MM.1S (cell line): ENCODE results near the gene DIS3L2.

Experiments used
- DNase-seq: peaks from one replicate; pipeline ENCODE4 v3.0.0-alpha.2; 2015
- H2AFZ ChIP-seq: fragments of 300-600 bp; sonication (generic); 2 replicates; pipeline ENCODE4 v1.6.0; 2016; ENCODE audit warnings: antibody characterized with exemption, low read length
- H3F3A ChIP-seq: fragments of 300-600 bp; sonication (generic); 2 replicates; pipeline ENCODE4 v1.6.1; 2016; ENCODE audit warnings: mild to moderate bottlenecking, antibody characterized with exemption, low read length, moderate library complexity, mixed read lengths; ENCODE audit not compliant: insufficient read depth
- H3K27ac ChIP-seq: fragments of 300-600 bp; sonication (generic); 2 replicates; pipeline ENCODE4 v1.5.1; 2016; ENCODE audit warnings: mild to moderate bottlenecking, low read length
- H3K27me3 ChIP-seq: fragments of 300-600 bp; sonication (generic); replicated peaks from 2 replicates; pipeline ENCODE4 v1.6.0; 2016; ENCODE audit warnings: low read length; ENCODE audit not compliant: insufficient read depth
- H3K36me3 ChIP-seq: fragments of 300-600 bp; sonication (generic); replicated peaks from 2 replicates; pipeline ENCODE4 v1.6.1; 2016; ENCODE audit warnings: mild to moderate bottlenecking, low read length, mixed read lengths; ENCODE audit not compliant: insufficient read depth
- H3K4me1 ChIP-seq: fragments of 300-600 bp; sonication (generic); 2 replicates; pipeline ENCODE4 v1.6.1; 2016; ENCODE audit warnings: low read length, mixed read lengths
- H3K4me2 ChIP-seq: fragments of 300-600 bp; sonication (generic); 2 replicates; pipeline ENCODE4 v1.6.0; 2016; ENCODE audit warnings: low read depth, low read length
- H3K4me3 ChIP-seq: fragments of 300-600 bp; sonication (generic); 2 replicates; pipeline ENCODE4 v1.5.1; 2016; ENCODE audit warnings: low read length, mixed read lengths
- H3K79me2 ChIP-seq: fragments of 300-600 bp; sonication (generic); 2 replicates; pipeline ENCODE4 v1.6.1; 2016; ENCODE audit warnings: mixed run types, low read length, mixed read lengths
- H3K9ac ChIP-seq: fragments of 300-600 bp; sonication (generic); 2 replicates; pipeline ENCODE4 v1.6.1; 2016; ENCODE audit warnings: low read length, mixed read lengths
- H3K9me2 ChIP-seq: fragments of 300-600 bp; sonication (generic); replicated peaks from 2 replicates; pipeline ENCODE4 v1.6.1; 2016; ENCODE audit warnings: mild to moderate bottlenecking, low read length, mixed read lengths; ENCODE audit not compliant: insufficient read depth
- H3K9me3 ChIP-seq: fragments of 300-600 bp; sonication (generic); replicated peaks from 2 replicates; pipeline ENCODE4 v1.6.1; 2016; ENCODE audit warnings: mild to moderate bottlenecking, low read length, mixed read lengths; ENCODE audit not compliant: insufficient read depth
- H4K20me1 ChIP-seq: fragments of 300-600 bp; sonication (generic); 2 replicates; pipeline ENCODE4 v1.6.1; 2016; ENCODE audit warnings: mild to moderate bottlenecking, low read length, moderate library complexity, mixed read lengths; ENCODE audit not compliant: insufficient read depth
- EZH2 ChIP-seq: fragments of 300-600 bp; sonication (generic); optimal IDR thresholded peaks from 2 replicates; pipeline ENCODE3; 2017; ENCODE audit warnings: low read depth, mild to moderate bottlenecking, antibody characterized with exemption, low read length, mixed read lengths
- EZH2phosphoT487 ChIP-seq: fragments of 300-600 bp; sonication (generic); IDR thresholded peaks from 2 replicates; pipeline ENCODE4 v1.6.1; 2018; ENCODE audit warnings: antibody characterized with exemption, low read length
- TF ChIP-seq, protein P1 (sequence below): fragments of 300-600 bp; sonication (generic); IDR thresholded peaks from 2 replicates; pipeline ENCODE4 v1.5.1; 2016; ENCODE audit warnings: antibody characterized with exemption, low read length, mixed read lengths

Gene DIS3L2

DNA sequence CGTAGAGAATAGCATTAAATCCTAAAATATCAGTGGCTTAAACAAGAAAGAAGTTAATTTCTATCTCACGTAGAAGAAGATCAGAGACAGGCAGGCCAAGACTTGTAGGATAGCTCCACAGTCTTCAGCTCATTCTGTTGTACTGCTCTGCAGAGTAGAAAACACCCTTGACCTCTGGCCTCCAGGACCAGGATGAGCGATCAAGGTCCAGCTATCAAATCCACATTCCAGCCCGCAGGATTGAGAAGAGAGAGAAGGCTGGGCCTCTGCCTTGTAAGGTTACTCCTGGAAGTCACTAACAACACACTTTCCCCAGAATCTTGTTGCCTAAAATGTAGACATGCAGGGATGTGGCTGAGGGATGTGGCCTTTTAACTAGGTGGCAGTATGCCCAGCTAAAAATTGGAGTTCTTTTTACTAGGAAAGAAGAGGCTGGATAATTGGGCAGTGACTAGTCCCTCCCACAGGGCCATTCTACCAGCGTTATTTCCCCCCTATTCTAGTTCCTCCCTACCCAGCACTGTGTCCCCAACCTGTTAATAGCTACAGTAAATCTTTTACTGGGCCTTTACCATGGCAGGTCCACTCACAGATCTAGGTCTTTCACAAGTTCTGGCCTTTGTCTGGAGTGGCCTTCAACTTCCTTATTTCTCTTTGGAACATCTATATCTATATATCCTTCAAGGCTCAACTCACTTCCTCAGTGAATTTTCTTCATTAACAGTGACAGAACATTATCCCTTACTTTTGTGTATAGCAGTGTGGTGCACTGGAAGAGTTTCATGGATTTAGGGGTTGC lies 165.0 kb downstream of the DIS3L2 start:
- Histone ChIP-seq H3K79me2 (no peaks in the 10 kb centered on the region), H3K27me3 (no peaks in the 10 kb centered on the region), H3K9ac (no peak overlapping the region), H3K9me3 (no peaks in the 10 kb centered on the region), H3K4me1 (no peaks in the 10 kb centered on the region), H3K27ac (no peak overlapping the region), H3K4me3 (no peak overlapping the region), H3F3A (no peaks in the 10 kb centered on the region), H2AFZ (no peak overlapping the region), H4K20me1 (no peaks in the 10 kb centered on the region), H3K4me2 (no peak overlapping the region), H3K9me2 (no peaks in the 10 kb centered on the region), H3K36me3 (no peaks in the 10 kb centered on the region; the same call in 1 of the 2 replicates)
- no peak for DNase-seq
- TF ChIP-seq EZH2phosphoT487: no peak
- TF ChIP-seq, protein P1, sequence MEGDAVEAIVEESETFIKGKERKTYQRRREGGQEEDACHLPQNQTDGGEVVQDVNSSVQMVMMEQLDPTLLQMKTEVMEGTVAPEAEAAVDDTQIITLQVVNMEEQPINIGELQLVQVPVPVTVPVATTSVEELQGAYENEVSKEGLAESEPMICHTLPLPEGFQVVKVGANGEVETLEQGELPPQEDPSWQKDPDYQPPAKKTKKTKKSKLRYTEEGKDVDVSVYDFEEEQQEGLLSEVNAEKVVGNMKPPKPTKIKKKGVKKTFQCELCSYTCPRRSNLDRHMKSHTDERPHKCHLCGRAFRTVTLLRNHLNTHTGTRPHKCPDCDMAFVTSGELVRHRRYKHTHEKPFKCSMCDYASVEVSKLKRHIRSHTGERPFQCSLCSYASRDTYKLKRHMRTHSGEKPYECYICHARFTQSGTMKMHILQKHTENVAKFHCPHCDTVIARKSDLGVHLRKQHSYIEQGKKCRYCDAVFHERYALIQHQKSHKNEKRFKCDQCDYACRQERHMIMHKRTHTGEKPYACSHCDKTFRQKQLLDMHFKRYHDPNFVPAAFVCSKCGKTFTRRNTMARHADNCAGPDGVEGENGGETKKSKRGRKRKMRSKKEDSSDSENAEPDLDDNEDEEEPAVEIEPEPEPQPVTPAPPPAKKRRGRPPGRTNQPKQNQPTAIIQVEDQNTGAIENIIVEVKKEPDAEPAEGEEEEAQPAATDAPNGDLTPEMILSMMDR: no peak
- no peak for TF ChIP-seq EZH2

- TF ChIP-seq EZH2phosphoT487 (no peak), EZH2 (no peak)
- TF ChIP-seq, protein P1: no peak
- Histone ChIP-seq H3K4me1 (no peaks in the 10 kb centered on the region), H4K20me1 (no peaks in the 10 kb centered on the region), H3K4me3 (no peak overlapping the region), H3K4me2 (no peak overlapping the region), H3K9ac (no peak overlapping the region), H3F3A (no peaks in the 10 kb centered on the region), H3K79me2 (no peaks in the 10 kb centered on the region), H3K9me3 (no peaks in the 10 kb centered on the region), H3K9me2 (no peaks in the 10 kb centered on the region), H3K27ac (no peak overlapping the region), H3K36me3 (no peaks in the 10 kb centered on the region), H3K27me3 (no peaks in the 10 kb centered on the region), H2AFZ (no peak overlapping the region)
- no peak for DNase-seq
Measured at GRCh38 chr2:232129483-232129882, 168.0 kb downstream of the DIS3L2 start.

DNA sequence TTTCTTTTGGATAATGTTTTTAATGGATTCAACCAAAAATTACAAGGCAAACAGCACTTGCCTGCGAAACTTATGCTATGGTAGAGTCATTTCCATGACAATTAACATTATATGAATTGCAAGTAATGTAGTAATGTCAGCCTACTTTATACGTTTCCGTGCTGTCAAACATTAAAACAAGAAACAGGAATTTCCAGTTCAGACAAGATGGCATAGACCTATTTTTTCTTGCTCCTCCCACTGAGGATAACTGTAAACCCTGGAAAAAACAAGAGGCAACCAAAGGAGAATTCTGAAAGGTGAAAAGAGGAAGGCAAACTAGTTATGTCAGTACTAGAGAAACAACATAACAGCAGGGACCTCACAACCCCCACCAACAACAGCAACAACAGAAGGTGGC lies 170.7 kb downstream of the DIS3L2 start:
- no peaks in the 10 kb centered on the region for H4K20me1 ChIP-seq
- no peaks in the 10 kb centered on the region for H3K27me3 ChIP-seq
- no peak for DNase-seq
- no peak overlapping the region for H2AFZ ChIP-seq
- no peaks in the 10 kb centered on the region for H3K79me2 ChIP-seq
- H3K27ac ChIP-seq: no peak overlapping the region
- TF ChIP-seq EZH2 (no peak), EZH2phosphoT487 (no peak)
- TF ChIP-seq, protein P1: no peak
- peaks cover 6% of the 10 kb centered on the region for H3K4me1 ChIP-seq
- no peaks in the 10 kb centered on the region for H3K9me2 ChIP-seq
- no peaks in the 10 kb centered on the region for H3K9me3 ChIP-seq
- no peak overlapping the region for H3K4me2 ChIP-seq
- H3K36me3 ChIP-seq: no peaks in the 10 kb centered on the region
- no peak overlapping the region for H3K9ac ChIP-seq
- H3K4me3 ChIP-seq: no peak overlapping the region
- no peaks in the 10 kb centered on the region; the same call in 1 of the 2 replicates for H3F3A ChIP-seq
